Left lung (tissue), 10 donors: Measurements from ENCODE around the gene MYD88. TPM values are rescaled to one million over a fixed set of nuclear protein-coding genes. Genes with fewer than 3 reads are reported as not detected.

Experiments
- ATAC-seq: fragments of 200-7000 bp; cut with Tn5 transposase; one replicate; pipeline ENCODE4 v1.9.1; 2020; ENCODE audit warnings: moderate library complexity
- DNase-seq, 4 donors: peaks; one replicate each; pipeline ENCODE4 v3.0.0-alpha.2; 2013 to 2020
- H3K27ac ChIP-seq, 2 donors: fragments of 200-600 bp; sonication (generic) in 1 of 2; one replicate each; pipeline versions ENCODE4 v1.5.0 to v1.8.0; 2020 to 2021
- H3K27me3 ChIP-seq, 2 donors: fragments of 200-600 bp; sonication (generic) in 1 of 2; one replicate each; pipeline versions ENCODE4 v1.5.0 to v1.8.0; 2020 to 2021
- H3K36me3 ChIP-seq, 2 donors: fragments of 200-600 bp; sonication (generic) in 1 of 2; one replicate each; pipeline versions ENCODE4 v1.5.0 to v1.8.0; 2020 to 2021
- H3K4me1 ChIP-seq, 2 donors: fragments of 200-600 bp; one replicate each; pipeline ENCODE4 v1.8.0; 2021
- H3K4me3 ChIP-seq, 2 donors: fragments of 200-600 bp; sonication (generic) in 1 of 2; one replicate each; pipeline versions ENCODE4 v1.5.0 to v1.8.0; 2020 to 2021; ENCODE audit warnings: mild to moderate bottlenecking in 1 of 2
- H3K9me3 ChIP-seq, 2 donors: fragments of 200-600 bp; sonication (generic) in 1 of 2; one replicate each; pipeline versions ENCODE4 v1.5.0 to v1.8.0; 2020 to 2021
- intact Hi-C, 2 donors: fragments of 100-400 bp; cut with DNase I; formaldehyde crosslinking; loops; one replicate each; pipeline versions ENCODE4 v1.11.2 to v1.14.2; 2022
- polyA plus RNA-seq, 6 donors: library from polyadenylated mRNA; unstranded; fragments of 120-200 nt; gene quantifications; one replicate each; pipeline ENCODE4 v1.2.1, GENCODE V29; 2013; ENCODE audit not compliant: insufficient read length in 6 of 6
- total RNA-seq, 2 donors: library from RNA; stranded (reverse); fragmentation: NEBNext Ultra II Directional; extraction: Animal tissue kit (Norgen Biotek cat#: 25700); gene quantifications; one replicate each; pipeline ENCODE4 v1.2.1, GENCODE V29; 2021
- TF ChIP-seq, protein P1 (sequence below), 2 donors: fragments of 200-600 bp; sonication (generic) in 1 of 2; IDR thresholded peaks; one replicate each; pipeline versions ENCODE4 v1.5.0 to v1.8.0; 2021; ENCODE audit warnings: antibody characterized with exemption in 2 of 2
- donor health status: DM: no; HTN: yes; CAD: no.
- donor health status: DM: no; HTN: no; CAD: no.

Gene MYD88
- total and polyA plus RNA-seq, 8 donors, result 37.8 to 97.4 (median 40.9) TPM

DNA sequence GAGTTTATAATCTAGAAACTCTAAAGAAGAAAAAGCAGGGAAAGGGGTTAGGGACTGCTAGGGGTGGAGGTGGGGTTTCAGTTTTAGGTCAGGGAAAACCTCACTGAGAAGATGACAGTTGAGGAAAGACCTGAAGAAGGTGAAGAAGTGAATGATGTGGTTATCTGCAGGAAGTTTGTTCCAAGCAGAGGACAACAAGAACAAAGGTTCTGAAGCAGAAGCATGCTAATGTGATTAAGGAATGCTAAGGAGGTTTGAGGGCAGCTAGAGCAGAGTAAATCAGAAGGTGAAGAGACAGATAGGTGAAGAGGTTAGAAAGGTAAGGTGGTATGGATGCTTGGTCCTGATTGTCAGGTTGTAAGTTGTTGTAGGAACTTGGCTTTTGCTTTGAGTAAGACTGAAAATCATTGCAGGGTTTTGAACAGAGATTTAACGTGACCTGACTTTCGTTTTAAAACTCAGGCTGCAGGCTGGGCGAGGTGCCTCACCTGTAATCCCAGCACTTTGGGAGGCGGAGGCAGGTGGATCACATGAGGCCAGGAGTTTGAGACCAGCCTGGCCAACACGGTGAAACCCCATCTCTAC is 35.5 kb downstream of the MYD88 start:
- intact Hi-C loops, result no loop called here

DNA sequence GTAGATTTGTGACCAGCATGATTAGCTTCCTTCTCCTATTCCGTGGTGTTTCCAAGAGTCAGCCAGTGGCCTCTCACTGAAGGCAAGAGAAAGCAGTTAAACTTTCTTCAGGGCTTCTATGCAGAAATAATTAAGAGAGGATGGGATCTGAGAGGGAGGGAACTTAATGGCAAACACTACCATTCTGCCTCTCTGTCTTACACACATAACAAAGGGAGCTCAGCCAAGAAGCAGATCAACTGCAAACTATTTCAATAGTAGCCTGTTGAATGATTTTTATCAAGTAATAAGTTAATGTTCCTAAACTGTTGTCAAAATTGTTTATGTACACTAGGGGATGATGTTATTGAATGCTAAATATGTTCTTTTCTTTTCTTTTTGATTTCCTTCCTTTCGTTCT is 38.7 kb downstream of the MYD88 start:
- intact Hi-C loops, result no loop called here
- TF ChIP-seq, protein P1, sequence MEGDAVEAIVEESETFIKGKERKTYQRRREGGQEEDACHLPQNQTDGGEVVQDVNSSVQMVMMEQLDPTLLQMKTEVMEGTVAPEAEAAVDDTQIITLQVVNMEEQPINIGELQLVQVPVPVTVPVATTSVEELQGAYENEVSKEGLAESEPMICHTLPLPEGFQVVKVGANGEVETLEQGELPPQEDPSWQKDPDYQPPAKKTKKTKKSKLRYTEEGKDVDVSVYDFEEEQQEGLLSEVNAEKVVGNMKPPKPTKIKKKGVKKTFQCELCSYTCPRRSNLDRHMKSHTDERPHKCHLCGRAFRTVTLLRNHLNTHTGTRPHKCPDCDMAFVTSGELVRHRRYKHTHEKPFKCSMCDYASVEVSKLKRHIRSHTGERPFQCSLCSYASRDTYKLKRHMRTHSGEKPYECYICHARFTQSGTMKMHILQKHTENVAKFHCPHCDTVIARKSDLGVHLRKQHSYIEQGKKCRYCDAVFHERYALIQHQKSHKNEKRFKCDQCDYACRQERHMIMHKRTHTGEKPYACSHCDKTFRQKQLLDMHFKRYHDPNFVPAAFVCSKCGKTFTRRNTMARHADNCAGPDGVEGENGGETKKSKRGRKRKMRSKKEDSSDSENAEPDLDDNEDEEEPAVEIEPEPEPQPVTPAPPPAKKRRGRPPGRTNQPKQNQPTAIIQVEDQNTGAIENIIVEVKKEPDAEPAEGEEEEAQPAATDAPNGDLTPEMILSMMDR (IDR thresholded peaks at IDR 0.05), result no peak
- no peak for DNase-seq

More for the DNA sequence above, 35.5 kb downstream of the MYD88 start:
- TF ChIP-seq, protein P1 (IDR thresholded peaks at IDR 0.05), result no peak
- no peaks in the 10 kb centered on the region for H3K27me3 ChIP-seq
- DNase-seq (no peak), ATAC-seq (no peak)
- no peak overlapping the region for H3K27ac ChIP-seq
- no peaks in the 10 kb centered on the region for H3K9me3 ChIP-seq
- H3K36me3 ChIP-seq, result no peaks in the 10 kb centered on the region
- peaks cover 0 to 32% of the 10 kb centered on the region in 2 donors for H3K4me1 ChIP-seq
- no peak overlapping the region for H3K4me3 ChIP-seq

DNA sequence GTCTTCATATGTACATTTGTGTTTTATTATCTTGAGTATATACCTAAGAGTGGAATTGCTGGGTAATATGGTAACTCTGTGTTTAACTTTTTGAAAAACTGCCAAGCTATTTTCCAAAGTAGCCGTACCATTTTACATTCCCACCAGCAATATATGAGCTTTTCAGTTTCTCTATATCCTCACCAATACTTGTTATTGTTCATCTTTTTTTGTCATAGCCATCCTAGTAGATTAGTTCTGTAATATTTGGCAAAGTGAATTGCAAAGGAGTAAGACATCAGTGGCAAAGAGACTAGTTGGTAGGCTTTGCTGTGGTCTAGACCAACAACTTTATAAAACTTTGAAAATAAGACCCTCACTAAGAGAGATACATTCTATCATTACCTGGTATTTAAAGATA is 48.3 kb downstream of the MYD88 start:
- DNase-seq, result no peak
- intact Hi-C loops, result no loop called here

More for the DNA sequence above, 38.7 kb downstream of the MYD88 start:
- Histone ChIP-seq H3K9me3 (no peaks in the 10 kb centered on the region), H3K4me1 (peaks cover 0 to 27% of the 10 kb centered on the region in 2 donors), H3K27ac (no peak overlapping the region), H3K4me3 (no peak overlapping the region), H3K27me3 (no peaks in the 10 kb centered on the region), H3K36me3 (no peaks in the 10 kb centered on the region)
- ATAC-seq, result no peak

DNA sequence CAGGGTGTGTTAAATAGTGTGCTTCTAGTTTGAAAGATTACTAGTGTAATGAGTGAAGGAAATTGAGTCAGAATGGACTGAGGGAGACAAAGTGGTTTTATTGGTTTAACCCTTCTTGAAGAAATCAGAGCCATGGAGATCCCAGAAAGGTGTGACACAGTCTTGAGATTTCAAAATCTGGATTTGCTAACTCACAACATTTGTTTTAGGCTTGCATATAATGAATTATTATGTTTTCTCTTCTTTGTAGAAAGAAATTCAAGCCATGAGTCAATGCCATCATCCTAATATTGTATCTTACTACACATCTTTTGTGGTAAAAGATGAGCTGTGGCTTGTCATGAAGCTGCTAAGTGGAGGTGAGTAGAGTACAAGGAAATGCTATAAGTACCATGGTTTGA is 52.0 kb downstream of the MYD88 start:
- Histone ChIP-seq H3K4me1 (peaks cover 0 to 4% of the 10 kb centered on the region in 2 donors), H3K9me3 (no peaks in the 10 kb centered on the region), H3K27ac (no peak overlapping the region), H3K27me3 (no peaks in the 10 kb centered on the region), H3K36me3 (peaks cover 0 to 22% of the 10 kb centered on the region in 2 donors), H3K4me3 (no peak overlapping the region)
- ATAC-seq, result no peak
- intact Hi-C loops, result no loop called here
- DNase-seq, result no peak
- TF ChIP-seq, protein P1 (IDR thresholded peaks at IDR 0.05), result no peak

More for the DNA sequence above, 48.3 kb downstream of the MYD88 start:
- peaks cover 0 to 9% of the 10 kb centered on the region in 2 donors for H3K4me1 ChIP-seq
- H3K27ac ChIP-seq, result no peak overlapping the region
- H3K9me3 ChIP-seq, result no peaks in the 10 kb centered on the region
- H3K36me3 ChIP-seq, result peaks cover 0 to 20% of the 10 kb centered on the region in 2 donors
- ATAC-seq, result no peak
- TF ChIP-seq, protein P1 (IDR thresholded peaks at IDR 0.05), result no peak
- H3K27me3 ChIP-seq, result no peaks in the 10 kb centered on the region
- H3K4me3 ChIP-seq, result no peak overlapping the region

Other genes with a start within 250 kb of the MYD88 start
- gene VILL, start 147.9 kb upstream of the MYD88 start, total RNA-seq, result 10 to 100 TPM; 29.0 to 36.9 TPM
- gene VILL, start 147.9 kb upstream of the MYD88 start, polyA plus RNA-seq, result 10 to 100 TPM; 19.5 to 26.6 (median 24.9) TPM
- 10 to 100 TPM; 33.3 to 47.5 TPM for gene PLCD1, start 109.0 kb upstream of the MYD88 start, total RNA-seq
- 10 to 100 TPM; 41.3 to 54.3 (median 44.6) TPM for gene PLCD1, start 109.0 kb upstream of the MYD88 start, polyA plus RNA-seq
- 1 to 10 TPM; 2.9 to 5.3 TPM for gene DLEC1, start 99.5 kb upstream of the MYD88 start, total RNA-seq
- 10 to 100 TPM in 1 of 6 donors, 1 to 10 TPM in 5; 2.8 to 10.5 (median 7.8) TPM for gene DLEC1, start 99.5 kb upstream of the MYD88 start, polyA plus RNA-seq
- gene ACAA1, start 1.5 kb upstream of the MYD88 start, total RNA-seq, result 100 to 1,000 TPM in 1 of 2 donors, 10 to 100 TPM in 1; 97.5 to 106 TPM
- gene ACAA1, start 1.5 kb upstream of the MYD88 start, polyA plus RNA-seq, result 10 to 100 TPM; 54.3 to 61.8 (median 58.6) TPM
- gene OXSR1, start 26.9 kb downstream of the MYD88 start, total RNA-seq, result 10 to 100 TPM; 26.4 to 35.6 TPM
- gene OXSR1, start 26.9 kb downstream of the MYD88 start, polyA plus RNA-seq, result 10 to 100 TPM; 42.1 to 53.9 (median 44.4) TPM
- gene SLC22A13, start 127.2 kb downstream of the MYD88 start, total RNA-seq, result under 1 TPM; 0.32 to 0.68 TPM
- under 1 TPM; 0.11 to 0.55 (median 0.36) TPM for gene SLC22A13, start 127.2 kb downstream of the MYD88 start, polyA plus RNA-seq
- gene SLC22A14, start 143.6 kb downstream of the MYD88 start, total RNA-seq, result under 1 TPM in 1 of 2 donors, not detected in 1; 0.18 TPM
- gene SLC22A14, start 143.6 kb downstream of the MYD88 start, polyA plus RNA-seq, result under 1 TPM in 5 of 6 donors, not detected in 1; 0.11 to 0.24 (median 0.13) TPM
- gene XYLB, start 208.1 kb downstream of the MYD88 start, total RNA-seq, result 1 to 10 TPM; 5.1 to 7.2 TPM
- gene XYLB, start 208.1 kb downstream of the MYD88 start, polyA plus RNA-seq, result 1 to 10 TPM; 5.8 to 8.7 (median 7.9) TPM